GM19463 (cell line): ENCODE measurements around the gene PRDM4.

Experiments
- ATAC-seq: cut with Tn5 transposase; IDR thresholded peaks from one replicate; pipeline ENCODE4 v1.9.1; 2021; ENCODE audit warnings: mild to moderate bottlenecking, moderate library complexity; ENCODE audit not compliant: unreplicated experiment

PRDM4 gene

GRCh38 chr12:107760809-107761501 lies at the start of gene PRDM4:
TSS of gene PRDM4 (minus strand) at chr12:107761137. CDS start at chr12:107760515, 622 bp downstream.
- ATAC-seq = peak; percentile 89

GRCh38 chr12:107807471-107808150 lies 46.7 kb upstream of the PRDM4 start:
- ATAC-seq = no peak

- ATAC-seq = no peak
These were observed 44.7 kb upstream of the PRDM4 start for GRCh38 chr12:107805488-107806180.

- ATAC-seq = no peak
These were observed 42.2 kb upstream of the PRDM4 start for GRCh38 chr12:107803092-107803491.

GRCh38 chr12:107801150-107801549 lies 40.2 kb upstream of the PRDM4 start:
- no peak for ATAC-seq

GRCh38 chr12:107798580-107798979 lies 37.6 kb upstream of the PRDM4 start:
- ATAC-seq = no peak

- ATAC-seq = no peak
These were observed 33.5 kb upstream of the PRDM4 start for GRCh38 chr12:107794451-107794850.

GRCh38 chr12:107791465-107792089 lies 30.6 kb upstream of the PRDM4 start:
- no peak for ATAC-seq

GRCh38 chr12:107788690-107789458 lies 27.9 kb upstream of the PRDM4 start:
- ATAC-seq = no peak

- ATAC-seq = no peak
These were observed 27.3 kb upstream of the PRDM4 start for GRCh38 chr12:107788281-107788680.

- peak; percentile 45 for ATAC-seq
These were observed 22.8 kb upstream of the PRDM4 start for GRCh38 chr12:107783406-107784376.

GRCh38 chr12:107782067-107782466 lies 21.1 kb upstream of the PRDM4 start:
- no peak for ATAC-seq

- no peak for ATAC-seq
These were observed 19.4 kb upstream of the PRDM4 start for GRCh38 chr12:107780298-107780697.

- peak; percentile 72 for ATAC-seq
These were observed 18.3 kb upstream of the PRDM4 start for GRCh38 chr12:107779077-107779831.

- ATAC-seq = no peak
These were observed 17.6 kb upstream of the PRDM4 start for GRCh38 chr12:107778383-107779025.

- ATAC-seq = no peak
These were observed 15.2 kb upstream of the PRDM4 start for GRCh38 chr12:107776171-107776570.

GRCh38 chr12:107775093-107775721 lies 14.3 kb upstream of the PRDM4 start:
- ATAC-seq = no peak
